Large intestine (tissue), 3 donors: ENCODE measurements around the gene FOXP1. TPM values are rescaled to one million over a fixed set of nuclear protein-coding genes. Genes with fewer than 3 reads are reported as not detected.
"Not testable (repeated sequence)": the region's sequence is repeated elsewhere in the genome, so short reads cannot be mapped to it uniquely, and the experiment has no call there.

Experiments used
- DNase-seq, 2 donors: peaks; one replicate each; pipeline versions ENCODE4 v3.0.0 to v3.0.0-alpha.2; 2013
- H3K27ac ChIP-seq: one replicate; pipeline ENCODE4 v1.5.1; 2013; ENCODE audit warnings: low read length
- H3K27me3 ChIP-seq: 2 replicates; pipeline ENCODE4 v1.6.1; 2013; ENCODE audit warnings: low read length; ENCODE audit not compliant: control insufficient read depth, insufficient read depth
- H3K36me3 ChIP-seq: 2 replicates; pipeline ENCODE4 v1.6.1; 2013; ENCODE audit warnings: low read length; ENCODE audit not compliant: control insufficient read depth, insufficient read depth
- H3K4me1 ChIP-seq: one replicate; pipeline ENCODE4 v1.6.1; 2013; ENCODE audit warnings: low read length; ENCODE audit not compliant: control insufficient read depth, insufficient read depth
- H3K4me3 ChIP-seq: one replicate; pipeline ENCODE4 v1.5.1; 2013; ENCODE audit warnings: low read length
- H3K9me3 ChIP-seq: one replicate; pipeline ENCODE4 v1.6.1; 2013; ENCODE audit warnings: mild to moderate bottlenecking, low read depth, low read length, moderate library complexity; ENCODE audit not compliant: control insufficient read depth
- WGBS: methylation state at CpG from one replicate; pipeline ENCODE4 v1.1.5; 2013; ENCODE audit warnings: low lambda C conversion rate; ENCODE audit not compliant: insufficient coverage; 5-methylcytosine and 5-hydroxymethylcytosine counted together
- polyA plus RNA-seq: library from polyadenylated mRNA; unstranded; fragments of 120-200 nt; gene quantifications from one replicate; pipeline ENCODE4 v1.2.1, GENCODE V29; 2013

FOXP1 gene
- polyA plus RNA-seq, 1 donor, result 64.1 TPM

DNA sequence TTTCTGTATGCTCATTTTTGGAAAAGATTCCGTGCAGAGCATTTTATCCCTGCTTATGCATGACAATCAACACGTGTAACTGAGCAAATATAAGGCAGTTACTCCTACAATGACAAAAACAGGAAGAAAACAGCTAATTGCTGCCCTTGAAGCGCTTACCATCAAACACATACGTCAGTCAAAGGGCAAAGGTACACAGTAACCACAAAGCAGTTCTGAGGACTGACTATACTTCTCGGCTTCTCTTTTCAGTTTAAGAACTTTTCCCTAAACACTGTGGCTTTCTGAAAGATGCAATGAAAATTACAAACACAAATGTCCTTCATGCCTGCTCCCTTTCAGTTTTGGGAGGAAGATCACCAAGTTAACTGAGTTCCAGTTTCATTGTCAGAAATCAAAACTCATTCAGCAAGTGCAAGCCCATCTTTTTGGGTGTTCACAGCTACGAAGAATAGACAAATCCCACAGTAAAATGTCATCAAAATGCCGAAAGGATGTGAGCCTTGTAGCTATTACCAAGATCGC lies 602.8 kb downstream of the FOXP1 start:
- Histone ChIP-seq H3K27ac (no peak overlapping the region), H3K4me1 (no peaks in the 10 kb centered on the region), H3K36me3 (peaks cover 59% of the 10 kb centered on the region), H3K9me3 (no peaks in the 10 kb centered on the region), H3K4me3 (no peak overlapping the region), H3K27me3 (no peaks in the 10 kb centered on the region)
- 78% methylated on average over 5 of the region's 8 CpGs for WGBS
- DNase-seq, result no peak

DNA sequence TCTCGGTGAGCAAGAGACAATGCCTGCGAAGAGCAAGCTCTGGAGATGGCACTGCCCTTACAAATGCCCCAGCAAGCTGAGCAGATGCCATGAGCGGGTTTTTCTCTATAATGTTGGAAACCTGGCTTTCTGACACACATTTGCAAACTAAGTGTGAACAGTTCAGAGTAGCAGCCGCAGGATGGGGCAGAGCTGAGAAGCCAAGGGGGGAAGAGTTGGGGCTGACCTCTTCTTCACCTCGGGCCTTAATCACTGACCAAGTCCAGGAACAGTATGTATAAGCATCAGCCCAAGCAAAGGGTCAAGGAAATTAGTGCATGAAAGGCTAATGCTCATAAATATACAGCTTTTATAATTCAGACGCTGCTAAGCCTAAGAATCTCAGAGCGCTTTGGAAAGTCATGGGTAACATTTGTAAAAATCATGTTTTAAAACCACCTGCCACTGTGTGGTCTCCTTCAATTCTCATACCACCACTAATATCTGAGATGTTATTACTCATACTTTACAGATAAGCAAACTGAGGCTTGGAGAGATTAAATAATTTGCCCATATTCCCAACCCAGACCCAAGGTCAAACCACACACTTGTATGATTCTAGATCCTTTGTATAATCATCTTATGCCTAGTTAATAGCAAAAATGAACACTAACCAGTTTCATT lies 603.4 kb downstream of the FOXP1 start:
- no CpG with 5 or more reads among the region's 7 CpGs for WGBS
- Histone ChIP-seq H3K4me3 (no peak overlapping the region), H3K36me3 (peaks cover 57% of the 10 kb centered on the region), H3K27ac (no peak overlapping the region), H3K9me3 (no peaks in the 10 kb centered on the region), H3K4me1 (no peaks in the 10 kb centered on the region), H3K27me3 (no peaks in the 10 kb centered on the region)
- no peak for DNase-seq

DNA sequence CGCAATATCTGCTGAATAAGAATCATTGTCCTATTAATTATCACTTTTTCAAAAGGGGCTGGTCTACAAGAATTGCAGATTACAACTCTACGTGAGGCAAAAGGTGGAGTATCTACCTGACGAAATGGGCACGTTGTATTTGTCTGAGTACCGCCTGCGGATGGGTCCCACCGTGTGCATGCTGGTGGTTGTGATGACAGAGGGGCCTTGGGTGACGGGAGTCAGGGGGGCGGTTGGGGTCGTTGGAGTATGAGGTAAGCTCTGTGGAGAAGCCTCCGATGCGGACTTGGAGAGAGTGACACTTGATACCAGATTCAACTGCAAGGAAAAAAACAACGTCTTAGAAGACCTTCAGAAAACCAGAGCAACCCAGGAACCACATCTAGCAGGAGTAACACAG lies 605.8 kb downstream of the FOXP1 start:
- peaks cover 62% of the 10 kb centered on the region for H3K36me3 ChIP-seq

DNA sequence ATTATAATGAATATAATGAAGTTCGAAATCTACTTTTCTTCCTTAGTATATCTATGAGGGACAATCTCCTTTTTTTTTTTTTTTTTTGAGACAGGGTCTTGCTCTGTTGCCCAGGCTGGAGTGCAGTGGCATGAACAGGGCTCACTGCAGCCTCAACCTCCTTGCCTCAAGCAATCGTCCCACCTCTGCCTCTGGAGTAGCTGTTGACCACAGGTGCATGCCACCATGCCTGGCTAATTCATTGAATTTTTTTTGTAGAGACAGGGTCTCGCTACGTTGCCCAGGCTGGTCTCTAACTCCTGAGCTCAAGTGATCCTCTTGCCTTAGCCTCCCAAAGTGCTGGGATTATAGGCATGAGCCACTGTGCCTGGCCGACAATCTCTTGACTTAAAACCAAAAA lies 607.5 kb downstream of the FOXP1 start:
- not testable (repeated sequence) for H3K27me3 ChIP-seq, H3K4me3 ChIP-seq, H3K9me3 ChIP-seq, H3K27ac ChIP-seq, DNase-seq, H3K4me1 ChIP-seq
- H3K36me3 ChIP-seq, result peaks cover 71% of the 10 kb centered on the region
- no CpG with 5 or more reads among the region's 5 CpGs for WGBS

More for the DNA sequence above, 605.8 kb downstream of the FOXP1 start:
- Histone ChIP-seq H3K4me1 (no peaks in the 10 kb centered on the region), H3K9me3 (no peaks in the 10 kb centered on the region), H3K27ac (no peak overlapping the region), H3K27me3 (no peaks in the 10 kb centered on the region), H3K4me3 (no peak overlapping the region)
- 100% methylated on average over 1 of the region's 13 CpGs for WGBS
- no peak for DNase-seq

- Histone ChIP-seq H3K4me1 (no peaks in the 10 kb centered on the region), H3K4me3 (no peak overlapping the region), H3K27ac (no peak overlapping the region), H3K36me3 (peaks cover 78% of the 10 kb centered on the region), H3K27me3 (no peaks in the 10 kb centered on the region), H3K9me3 (no peaks in the 10 kb centered on the region)
- 89% methylated on average over 4 of the region's 5 CpGs for WGBS
- no peak for DNase-seq
These were observed 608.8 kb downstream of the FOXP1 start for GRCh38 chr3:70974747-70975146.

DNA sequence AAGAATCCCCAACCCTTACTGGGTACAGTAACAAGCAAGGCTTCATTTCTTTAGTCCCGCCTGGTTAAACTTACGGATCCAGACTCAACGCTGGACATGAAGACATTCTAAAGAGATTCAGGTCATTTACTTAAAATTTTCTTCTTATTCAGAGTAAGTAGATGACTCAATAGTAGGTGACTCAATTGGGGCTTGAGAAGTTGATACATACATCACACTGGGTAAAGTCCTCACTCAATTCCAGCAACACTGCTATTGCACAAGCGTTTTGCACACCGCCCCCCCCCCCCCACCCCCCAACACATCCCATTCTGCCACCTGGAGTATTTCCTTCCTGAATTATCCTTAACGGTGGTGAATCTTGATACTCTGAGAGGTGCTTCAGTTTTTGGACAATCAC lies 610.0 kb downstream of the FOXP1 start:
- Histone ChIP-seq H3K27me3 (no peaks in the 10 kb centered on the region), H3K36me3 (peaks cover 85% of the 10 kb centered on the region), H3K4me3 (no peak overlapping the region), H3K27ac (no peak overlapping the region), H3K9me3 (no peaks in the 10 kb centered on the region), H3K4me1 (no peaks in the 10 kb centered on the region)
- 100% methylated on average over 1 of the region's 6 CpGs for WGBS
- peak in 1 of 2 donors; percentile 25 for DNase-seq

- no CpG with 5 or more reads among the region's 11 CpGs for WGBS
These were observed 610.7 kb downstream of the FOXP1 start for GRCh38 chr3:70972855-70973254.

DNA sequence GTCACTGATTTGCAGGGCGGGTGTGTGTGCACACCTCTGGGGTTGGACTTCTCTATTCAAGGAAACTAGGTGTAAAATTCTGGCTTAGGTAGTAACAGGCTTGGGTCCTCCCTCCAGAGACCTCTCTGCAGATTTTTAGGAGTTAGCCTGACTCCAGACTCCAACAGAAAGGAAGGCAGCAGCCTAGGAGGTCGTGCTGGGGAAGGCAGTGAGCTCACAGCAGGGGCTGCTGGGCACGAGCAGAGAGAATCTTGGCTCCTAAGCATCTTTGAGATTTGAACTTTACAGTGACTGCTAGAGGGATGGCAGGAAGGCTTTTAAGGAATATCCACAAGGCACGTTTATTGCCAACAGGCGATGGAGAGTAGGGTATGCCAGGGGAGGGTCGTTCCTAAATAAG lies 612.6 kb downstream of the FOXP1 start:
- no peak overlapping the region for H3K27ac ChIP-seq
- no peak for DNase-seq

More at GRCh38 chr3:70972855-70973254, 610.7 kb downstream of the FOXP1 start:
- no peaks in the 10 kb centered on the region for H3K9me3 ChIP-seq
- no peaks in the 10 kb centered on the region for H3K27me3 ChIP-seq
- no peaks in the 10 kb centered on the region for H3K4me1 ChIP-seq
- peaks cover 84% of the 10 kb centered on the region for H3K36me3 ChIP-seq
- no peak overlapping the region for H3K4me3 ChIP-seq
- H3K27ac ChIP-seq, result no peak overlapping the region
- DNase-seq, result no peak

DNA sequence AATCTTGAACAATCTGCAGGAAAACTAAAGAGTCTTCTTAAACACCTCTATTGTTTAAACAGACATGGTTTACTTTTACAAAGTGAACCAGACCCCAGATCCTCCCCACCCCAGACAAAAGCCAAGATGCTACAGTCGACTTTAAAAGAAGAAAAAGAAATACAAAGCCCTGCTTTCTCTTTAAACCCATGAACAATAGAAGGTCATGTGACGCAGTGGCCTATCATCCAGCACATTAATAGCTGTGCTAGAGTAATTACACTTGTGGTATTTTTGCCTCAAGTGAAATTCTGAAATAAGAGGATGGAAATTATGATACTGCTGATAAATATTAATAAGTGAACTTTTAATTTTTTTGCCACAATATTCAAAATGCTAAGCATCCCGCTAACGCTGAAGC lies 613.4 kb downstream of the FOXP1 start:
- H3K9me3 ChIP-seq, result no peaks in the 10 kb centered on the region
- no peak overlapping the region for H3K27ac ChIP-seq
- no peak for DNase-seq
- H3K36me3 ChIP-seq, result peaks cover 82% of the 10 kb centered on the region
- no CpG with 5 or more reads among the region's 4 CpGs for WGBS
- H3K4me3 ChIP-seq, result no peak overlapping the region
- no peaks in the 10 kb centered on the region for H3K27me3 ChIP-seq
- H3K4me1 ChIP-seq, result no peaks in the 10 kb centered on the region

More for the DNA sequence above, 612.6 kb downstream of the FOXP1 start:
- Histone ChIP-seq H3K27me3 (no peaks in the 10 kb centered on the region), H3K4me1 (no peaks in the 10 kb centered on the region), H3K4me3 (no peak overlapping the region), H3K9me3 (no peaks in the 10 kb centered on the region), H3K36me3 (peaks cover 79% of the 10 kb centered on the region)
- WGBS, result no CpG with 5 or more reads among the region's 6 CpGs

GRCh38 chr3:70963431-70964275 lies 619.9 kb downstream of the FOXP1 start:
- peaks cover 59% of the 10 kb centered on the region for H3K36me3 ChIP-seq
- 66% methylated on average over 6 of the region's 13 CpGs for WGBS
- H3K27me3 ChIP-seq, result no peaks in the 10 kb centered on the region
- H3K4me3 ChIP-seq, result no peak overlapping the region
- no peak overlapping the region for H3K27ac ChIP-seq
- DNase-seq, result no peak
- no peaks in the 10 kb centered on the region for H3K9me3 ChIP-seq
- H3K4me1 ChIP-seq, result no peaks in the 10 kb centered on the region
